Calu3 (cell line): ENCODE data around the gene GOLT1A. TPM values are rescaled to one million over a fixed set of nuclear protein-coding genes. Genes with fewer than 3 reads are reported as not detected.

Experiments
- BruUV-seq: library from RNA; stranded (reverse); fragments of 400-500 nt; replicated peaks from 2 replicates; lab custom pipeline; 2021; lab: Mats Ljungman, UMichigan
- CTCF ChIA-PET: fragments of 300-600 bp; sonication (Branson Sonifier 250); formaldehyde crosslinking; loops from one replicate; lab custom pipeline; 2022; ENCODE audit warnings: antibody characterized with exemption; lab: Charles Lee
- DNase-seq: peaks from one replicate; pipeline ENCODE4 v3.0.0; 2022
- H3K27ac Mint-ChIP-seq: one replicate; pipeline ENCODE4 v1.8.0; 2022; ENCODE audit warnings: mixed read lengths; ENCODE audit not compliant: unreplicated experiment
- H3K27me3 Mint-ChIP-seq: one replicate; pipeline ENCODE4 v1.8.0; 2022; ENCODE audit warnings: mixed read lengths; ENCODE audit not compliant: unreplicated experiment
- H3K36me3 Mint-ChIP-seq: one replicate; pipeline ENCODE4 v1.8.0; 2022; ENCODE audit warnings: mild to moderate bottlenecking, moderate library complexity, mixed read lengths; ENCODE audit not compliant: insufficient read depth, unreplicated experiment
- H3K4me1 Mint-ChIP-seq: one replicate; pipeline ENCODE4 v1.8.0; 2022; ENCODE audit warnings: mild to moderate bottlenecking, low read depth, mixed read lengths; ENCODE audit not compliant: unreplicated experiment
- H3K4me3 Mint-ChIP-seq: one replicate; pipeline ENCODE4 v1.8.0; 2022; ENCODE audit warnings: mild to moderate bottlenecking, low read depth, moderate library complexity, mixed read lengths; ENCODE audit not compliant: unreplicated experiment
- H3K9me3 Mint-ChIP-seq: one replicate; pipeline ENCODE4 v1.8.0; 2022; ENCODE audit warnings: low read depth, mixed read lengths; ENCODE audit not compliant: unreplicated experiment
- CTCF ChIP-seq: fragments of 200-600 bp; IDR thresholded peaks from one replicate; pipeline ENCODE4 v1.8.0; 2022; ENCODE audit warnings: antibody characterized with exemption; ENCODE audit not compliant: unreplicated experiment
- intact Hi-C: fragments of 100-400 bp; cut with micrococcal nuclease; formaldehyde crosslinking; loops from one replicate; pipeline ENCODE4 v1.10.0; 2022; ENCODE audit not compliant: unreplicated experiment
- total RNA-seq: library from RNA; stranded (reverse); gene quantifications from 2 replicates; pipeline ENCODE4 v1.2.3, GENCODE V29; 2022

Gene GOLT1A
- total RNA-seq, 1 experiment from 2014 or later: 3.5 TPM

- TF ChIP-seq CTCF: no peak
- no peak overlapping the region for H3K4me3 Mint-ChIP-seq
- intact Hi-C loops: no loop called here
- DNase-seq: no peak
- H3K9me3 Mint-ChIP-seq: no peaks in the 10 kb centered on the region
- H3K27ac Mint-ChIP-seq: no peak overlapping the region
- no TSS peak for BruUV-seq
- CTCF ChIA-PET: interaction anchor here (1.3 kb wide), 1 partner anchor 117 kb away, joined by 3 read pairs; no protein-coding TSS in a partner anchor
- H3K27me3 Mint-ChIP-seq: no peaks in the 10 kb centered on the region
- peaks cover 63% of the 10 kb centered on the region for H3K36me3 Mint-ChIP-seq
- no peaks in the 10 kb centered on the region for H3K4me1 Mint-ChIP-seq
These were observed 33.1 kb upstream of the GOLT1A start for GRCh38 chr1:204246876-204247275.

- no peaks in the 10 kb centered on the region for H3K9me3 Mint-ChIP-seq
- peaks cover 49% of the 10 kb centered on the region for H3K36me3 Mint-ChIP-seq
- CTCF ChIA-PET: no interaction called here
- no peaks in the 10 kb centered on the region for H3K27me3 Mint-ChIP-seq
- TF ChIP-seq CTCF: no peak
- no TSS peak for BruUV-seq
- intact Hi-C loops: no loop called here
- DNase-seq: no peak
- no peaks in the 10 kb centered on the region for H3K4me1 Mint-ChIP-seq
- no peak overlapping the region for H3K4me3 Mint-ChIP-seq
- no peak overlapping the region for H3K27ac Mint-ChIP-seq
These were observed 29.1 kb upstream of the GOLT1A start for GRCh38 chr1:204242920-204243319.

GRCh38 chr1:204241914-204242313 lies 28.1 kb upstream of the GOLT1A start:
- no peaks in the 10 kb centered on the region for H3K27me3 Mint-ChIP-seq
- TF ChIP-seq CTCF: no peak
- H3K4me3 Mint-ChIP-seq: no peak overlapping the region
- H3K36me3 Mint-ChIP-seq: peaks cover 45% of the 10 kb centered on the region
- CTCF ChIA-PET: no interaction called here
- no TSS peak for BruUV-seq
- H3K4me1 Mint-ChIP-seq: no peaks in the 10 kb centered on the region
- intact Hi-C loops: no loop called here
- DNase-seq: no peak
- H3K27ac Mint-ChIP-seq: no peak overlapping the region
- no peaks in the 10 kb centered on the region for H3K9me3 Mint-ChIP-seq

- CTCF ChIA-PET: interaction anchor here (0.6 to 0.9 kb wide), 2 partner anchors 123 to 275 kb away, joined by 3 read pairs; partner anchors contain the start of gene MDM4
- no TSS peak for BruUV-seq
- no peaks in the 10 kb centered on the region for H3K9me3 Mint-ChIP-seq
These were observed 27.3 kb upstream of the GOLT1A start for GRCh38 chr1:204241050-204241449.

More at GRCh38 chr1:204241050-204241449, 27.3 kb upstream of the GOLT1A start:
- intact Hi-C loops: no loop called here
- no peak overlapping the region for H3K4me3 Mint-ChIP-seq
- no peak for TF ChIP-seq CTCF
- H3K27me3 Mint-ChIP-seq: no peaks in the 10 kb centered on the region
- no peak for DNase-seq
- H3K27ac Mint-ChIP-seq: no peak overlapping the region
- H3K4me1 Mint-ChIP-seq: no peaks in the 10 kb centered on the region
- peaks cover 37% of the 10 kb centered on the region for H3K36me3 Mint-ChIP-seq
